ENCODE results near the gene FBN3.

DNA sequence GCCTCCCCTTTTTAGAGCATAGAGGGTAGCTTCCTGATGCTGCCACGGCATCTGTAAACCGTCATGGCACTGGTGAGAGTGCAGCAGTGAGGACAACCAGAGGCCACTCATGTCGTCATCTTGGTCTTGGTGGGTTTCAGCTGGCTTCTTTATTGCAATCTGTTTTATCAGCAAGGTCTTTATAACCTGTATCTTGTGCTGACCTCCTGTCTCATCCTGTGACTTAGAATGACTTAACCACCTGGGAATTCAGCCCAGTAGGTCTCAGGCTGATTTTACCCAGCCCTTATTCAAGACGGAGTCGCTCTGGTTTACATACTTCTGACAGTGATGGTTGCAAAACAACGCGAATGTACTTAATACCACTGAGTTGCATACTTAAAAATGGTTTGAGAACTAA is 14.4 kb upstream of the FBN3 start:
- TF ChIP-seq CTCF (conservative IDR thresholded peaks at IDR 0.05; ENCODE audit: low read length) (no peak), EZH2phosphoT487 (IDR thresholded peaks at IDR 0.05; ENCODE audit: borderline replicate concordance) (no peak)

Data from Loucy (cell line).